HG03521 (cell line): ENCODE results near the gene SLC34A1.

Source experiments
- ATAC-seq: cut with Tn5 transposase; IDR thresholded peaks from one replicate; pipeline ENCODE4 v1.9.1; 2021; ENCODE audit warnings: mild to moderate bottlenecking, moderate library complexity; ENCODE audit not compliant: unreplicated experiment

SLC34A1 gene

GRCh38 chr5:177385720-177386119 is 1.5 kb downstream of the SLC34A1 start:
- ATAC-seq = no peak

- no peak for ATAC-seq
These were observed 2.3 kb downstream of the SLC34A1 start for GRCh38 chr5:177386542-177386941.

GRCh38 chr5:177387405-177387804 is 3.2 kb downstream of the SLC34A1 start:
- no peak for ATAC-seq

- ATAC-seq = no peak
These were observed 4.4 kb downstream of the SLC34A1 start for GRCh38 chr5:177388521-177389052.

DNA sequence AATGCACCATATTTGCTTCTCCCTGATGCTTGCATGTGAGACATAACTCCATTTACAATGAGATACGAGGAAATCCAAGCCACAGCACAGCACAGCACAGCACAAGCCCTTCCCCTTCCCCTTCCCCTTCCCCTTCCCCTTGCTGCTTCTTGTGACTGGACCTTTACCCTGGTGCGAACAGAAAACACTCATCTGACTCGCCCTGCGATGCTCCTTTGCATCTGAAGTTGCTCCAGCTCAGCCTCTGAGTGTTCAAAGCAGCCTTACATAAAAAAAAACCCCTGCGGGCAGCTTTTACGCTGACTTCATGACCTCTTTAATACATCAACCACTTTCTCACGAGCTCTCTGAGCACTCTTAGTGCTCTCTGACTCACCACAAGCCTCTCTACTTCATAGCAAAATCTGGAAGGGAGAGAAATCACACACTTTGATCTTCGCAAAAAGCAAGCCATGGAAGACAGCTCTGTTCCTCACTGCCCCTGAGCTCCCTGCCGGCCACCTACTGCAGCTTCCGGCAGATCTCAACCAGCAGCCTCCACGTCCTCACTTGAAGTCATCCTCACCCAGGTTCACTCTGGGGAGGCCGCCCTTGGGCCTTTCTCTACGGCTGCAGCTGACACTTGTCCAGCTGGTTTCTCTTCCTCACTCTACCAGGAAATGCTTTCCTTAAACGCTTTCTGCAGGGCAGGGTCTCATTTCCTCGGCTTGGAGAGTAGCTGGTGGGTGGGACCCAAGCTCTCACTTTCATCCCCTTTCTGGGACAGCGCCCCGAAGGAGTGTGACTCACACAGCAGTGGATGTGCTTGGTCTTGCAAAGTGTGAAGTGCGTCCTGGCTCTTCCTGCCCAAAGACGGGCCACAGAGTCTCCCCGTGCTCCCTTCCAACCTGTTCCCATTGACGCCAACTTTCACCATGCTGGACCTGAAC is 5.3 kb downstream of the SLC34A1 start:
- ATAC-seq = no peak

GRCh38 chr5:177390363-177391300 is 6.4 kb downstream of the SLC34A1 start:
- peak; percentile 56 for ATAC-seq

GRCh38 chr5:177392765-177393164 is 8.5 kb downstream of the SLC34A1 start:
- no peak for ATAC-seq

DNA sequence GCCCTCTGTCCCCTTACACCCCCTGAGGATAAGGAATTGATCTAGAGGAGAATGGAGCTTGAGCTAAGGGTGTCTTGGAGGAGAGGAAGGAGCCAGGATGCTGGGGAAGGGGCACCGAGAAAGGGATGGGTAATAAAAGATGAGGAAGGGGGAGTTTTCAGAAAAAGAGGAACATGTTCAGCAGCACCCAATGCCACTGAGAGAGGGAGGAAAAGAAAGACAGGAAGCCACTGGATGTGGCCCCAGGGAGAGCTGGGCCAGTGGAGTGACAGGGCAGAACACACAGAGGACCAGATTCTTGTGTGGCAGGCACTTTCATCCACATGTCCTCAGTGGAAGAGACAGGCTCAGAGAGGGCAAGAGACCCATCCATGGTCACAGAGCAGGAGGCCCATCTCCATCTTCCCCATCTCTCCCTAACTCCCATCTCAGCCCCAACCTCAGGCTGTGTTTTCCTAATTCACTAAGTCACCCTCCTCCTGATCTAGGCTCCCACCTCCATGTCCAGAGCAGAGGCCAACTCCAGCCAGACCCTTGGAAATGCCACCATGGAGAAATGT is 9.1 kb downstream of the SLC34A1 start:
- no peak for ATAC-seq

GRCh38 chr5:177393990-177394389 is 9.8 kb downstream of the SLC34A1 start:
- no peak for ATAC-seq

GRCh38 chr5:177396078-177396477 is 11.8 kb downstream of the SLC34A1 start:
- ATAC-seq = no peak

DNA sequence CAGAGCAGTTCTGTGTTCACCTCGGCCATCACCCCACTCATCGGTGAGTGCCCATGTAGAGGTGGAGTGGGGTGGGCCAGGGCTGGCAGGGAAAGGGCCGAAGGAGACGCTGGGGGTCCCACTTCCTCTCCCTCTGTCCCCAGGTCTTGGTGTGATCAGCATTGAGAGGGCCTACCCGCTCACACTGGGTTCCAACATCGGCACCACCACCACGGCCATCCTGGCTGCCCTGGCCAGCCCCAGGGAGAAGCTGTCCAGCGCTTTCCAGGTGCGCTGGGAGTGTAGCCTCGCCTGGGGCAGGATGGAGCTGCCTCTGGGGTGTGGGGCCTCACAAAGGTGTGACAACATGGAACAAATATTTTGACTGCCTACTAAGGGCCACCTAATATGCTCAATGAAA is 12.6 kb downstream of the SLC34A1 start:
- ATAC-seq = no peak

DNA sequence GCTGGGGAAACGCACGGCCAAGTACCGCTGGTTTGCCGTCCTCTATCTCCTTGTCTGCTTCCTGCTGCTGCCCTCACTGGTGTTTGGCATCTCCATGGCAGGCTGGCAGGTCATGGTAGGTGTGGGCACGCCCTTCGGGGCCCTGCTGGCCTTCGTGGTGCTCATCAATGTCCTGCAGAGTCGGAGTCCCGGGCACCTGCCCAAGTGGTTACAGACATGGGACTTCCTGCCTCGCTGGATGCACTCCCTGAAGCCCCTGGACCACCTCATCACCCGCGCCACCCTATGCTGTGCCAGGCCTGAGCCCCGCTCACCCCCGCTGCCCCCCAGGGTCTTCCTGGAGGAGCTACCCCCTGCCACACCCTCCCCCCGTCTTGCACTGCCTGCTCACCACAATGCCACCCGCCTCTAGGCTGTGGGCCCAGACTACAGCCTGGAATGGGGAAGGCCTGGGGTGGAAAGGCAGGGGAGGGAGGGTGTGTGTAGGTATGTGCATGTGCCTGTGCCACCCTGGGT is 13.7 kb downstream of the SLC34A1 start:
- ATAC-seq = no peak

DNA sequence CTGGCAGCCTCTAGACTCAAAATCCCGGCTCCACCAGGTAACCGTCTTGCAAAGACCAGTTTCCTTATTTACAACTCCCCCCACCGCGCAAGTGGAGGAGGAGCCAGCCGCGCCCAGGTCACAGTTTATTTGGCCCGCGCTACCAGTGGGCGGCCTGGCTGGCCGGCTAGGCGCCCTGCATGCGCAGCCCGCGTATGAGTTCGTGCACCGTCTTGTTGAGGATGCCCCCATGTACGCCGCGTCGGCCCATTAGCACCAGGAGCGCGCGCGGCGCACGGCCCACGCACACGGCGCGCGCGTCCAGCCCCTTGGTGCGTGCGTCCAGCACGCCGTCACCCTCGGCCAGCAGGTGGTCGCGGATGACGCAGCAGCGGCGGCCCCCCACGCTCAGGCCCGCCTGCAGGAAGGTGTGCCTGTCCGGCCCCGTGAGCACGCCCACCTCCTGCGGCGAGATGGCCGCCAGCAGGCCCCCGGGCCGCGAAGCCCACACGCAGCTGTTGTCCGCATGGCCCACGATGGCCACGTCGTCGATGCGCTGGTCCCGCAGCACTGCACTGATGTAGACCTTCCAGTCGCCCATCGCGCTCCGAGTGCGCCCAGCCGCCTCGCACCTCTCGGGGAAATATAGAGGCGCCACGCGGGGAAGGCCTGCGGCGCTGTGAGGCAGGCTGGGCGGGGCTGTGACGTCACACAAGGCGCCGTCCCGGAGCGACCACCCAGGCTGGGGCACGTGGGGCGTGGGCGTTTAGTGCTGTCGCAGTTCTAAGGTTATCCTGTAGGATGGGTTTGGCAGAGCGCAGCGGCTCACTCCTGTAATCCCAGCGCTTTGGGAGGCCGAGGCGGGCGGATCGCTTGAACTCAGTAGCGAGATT is 16.0 kb downstream of the SLC34A1 start, which contains the start of gene PFN3:
PFN3 (minus strand) TSS at position 665 of the 872 bp plus-strand sequence; CDS start at position 580, 85 bp downstream.
- ATAC-seq = no peak

- no peak for ATAC-seq
These were observed 18.2 kb downstream of the SLC34A1 start for GRCh38 chr5:177402271-177403043.

GRCh38 chr5:177403102-177403791 is 19.0 kb downstream of the SLC34A1 start:
- peak; percentile 6 for ATAC-seq

- peak; percentile 78 for ATAC-seq
These were observed 19.8 kb downstream of the SLC34A1 start for GRCh38 chr5:177403792-177404640.

DNA sequence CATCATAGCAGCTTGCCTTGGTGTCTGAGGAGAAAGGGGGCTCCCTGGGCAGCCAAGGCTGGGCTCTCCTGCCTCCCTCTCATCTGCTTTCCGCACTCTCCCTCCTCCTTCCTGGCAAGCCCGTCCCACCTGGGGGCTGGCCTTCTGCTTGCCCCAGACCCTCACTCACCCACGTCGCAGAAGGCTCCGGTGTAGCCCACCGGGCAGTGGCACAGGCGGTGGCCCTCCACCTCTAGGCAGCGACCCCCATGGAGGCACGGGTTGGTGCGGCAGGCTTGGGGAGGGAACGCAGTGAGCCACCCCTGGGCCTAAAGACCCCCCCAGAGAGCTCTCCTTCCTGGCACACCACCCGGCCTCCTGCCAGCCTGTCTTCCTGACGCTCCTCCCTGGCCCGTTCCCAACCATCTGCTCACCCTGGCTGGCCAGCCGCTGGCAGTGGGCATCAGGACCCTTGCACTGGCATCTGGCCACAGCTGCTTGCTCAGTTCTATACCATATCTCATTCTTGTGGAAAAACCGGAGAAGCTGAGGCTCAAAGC is 20.5 kb downstream of the SLC34A1 start:
- ATAC-seq = no peak
